ENCODE data around the gene CHURC1. TPM values are rescaled to one million over a fixed set of nuclear protein-coding genes. Genes with fewer than 3 reads are reported as not detected.

The CHURC1 gene
- total RNA-seq, 2 donors from 2014 or later, result 69.5 to 78.3 TPM

DNA sequence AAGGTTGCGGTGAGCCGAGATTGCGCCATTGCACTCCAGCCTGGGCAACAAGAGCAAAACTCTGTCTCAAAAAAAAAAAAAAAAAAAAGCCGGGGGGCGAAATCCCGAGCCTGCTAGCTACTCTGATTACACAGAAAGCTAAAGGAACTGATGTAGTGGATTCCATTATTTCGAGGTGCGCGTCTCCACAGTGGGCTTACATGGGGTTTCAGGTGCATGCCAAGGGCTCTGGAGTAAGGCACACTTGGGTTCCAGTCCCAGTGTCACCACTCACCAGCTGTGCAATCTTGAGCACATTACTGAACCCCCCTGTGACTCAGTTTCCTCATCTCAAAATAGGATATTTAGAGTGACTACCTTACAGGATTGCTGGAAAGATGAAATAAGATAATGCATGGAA, 59.6 kb downstream of the CHURC1 start:
- Mint-ChIP-seq H3K4me3 (no peak overlapping the region), H3K27me3 (no peaks in the 10 kb centered on the region), H3K36me3 (ENCODE audit: low read depth) (no peaks in the 10 kb centered on the region), H3K27ac (no peak overlapping the region), H3K4me1 (peaks cover 10% of the 10 kb centered on the region)
- ATAC-seq (no peak), DNase-seq (no peak)
- H3K9me3 ChIP-seq (ENCODE audit: control insufficient read depth, low read length, poor library complexity, severe bottlenecking), result no peaks in the 10 kb centered on the region

GRCh38 chr14:64974563-64974962, 60.3 kb downstream of the CHURC1 start:
- H3K27me3 Mint-ChIP-seq, result no peaks in the 10 kb centered on the region
- no peak for DNase-seq
- H3K9me3 ChIP-seq (ENCODE audit: control insufficient read depth, low read length, poor library complexity, severe bottlenecking), result no peaks in the 10 kb centered on the region
- no peaks in the 10 kb centered on the region for H3K36me3 Mint-ChIP-seq (ENCODE audit: low read depth)
- H3K27ac Mint-ChIP-seq, result no peak overlapping the region
- ATAC-seq, result no peak
- peak overlapping the region; percentile 47 for H3K4me3 Mint-ChIP-seq
- H3K4me1 Mint-ChIP-seq, result peaks cover 10% of the 10 kb centered on the region

- Mint-ChIP-seq H3K27me3 (peaks cover 9% of the 10 kb centered on the region), H3K4me1 (peaks cover 13% of the 10 kb centered on the region), H3K36me3 (ENCODE audit: low read depth) (peaks cover 5% of the 10 kb centered on the region), H3K27ac (no peak overlapping the region), H3K4me3 (no peak overlapping the region)
- no peaks in the 10 kb centered on the region for H3K9me3 ChIP-seq (ENCODE audit: control insufficient read depth, low read length, poor library complexity, severe bottlenecking)
- DNase-seq, result no peak
- ATAC-seq, result no peak
Observed at GRCh38 chr14:64979336-64980074, 65.2 kb downstream of the CHURC1 start.

DNA sequence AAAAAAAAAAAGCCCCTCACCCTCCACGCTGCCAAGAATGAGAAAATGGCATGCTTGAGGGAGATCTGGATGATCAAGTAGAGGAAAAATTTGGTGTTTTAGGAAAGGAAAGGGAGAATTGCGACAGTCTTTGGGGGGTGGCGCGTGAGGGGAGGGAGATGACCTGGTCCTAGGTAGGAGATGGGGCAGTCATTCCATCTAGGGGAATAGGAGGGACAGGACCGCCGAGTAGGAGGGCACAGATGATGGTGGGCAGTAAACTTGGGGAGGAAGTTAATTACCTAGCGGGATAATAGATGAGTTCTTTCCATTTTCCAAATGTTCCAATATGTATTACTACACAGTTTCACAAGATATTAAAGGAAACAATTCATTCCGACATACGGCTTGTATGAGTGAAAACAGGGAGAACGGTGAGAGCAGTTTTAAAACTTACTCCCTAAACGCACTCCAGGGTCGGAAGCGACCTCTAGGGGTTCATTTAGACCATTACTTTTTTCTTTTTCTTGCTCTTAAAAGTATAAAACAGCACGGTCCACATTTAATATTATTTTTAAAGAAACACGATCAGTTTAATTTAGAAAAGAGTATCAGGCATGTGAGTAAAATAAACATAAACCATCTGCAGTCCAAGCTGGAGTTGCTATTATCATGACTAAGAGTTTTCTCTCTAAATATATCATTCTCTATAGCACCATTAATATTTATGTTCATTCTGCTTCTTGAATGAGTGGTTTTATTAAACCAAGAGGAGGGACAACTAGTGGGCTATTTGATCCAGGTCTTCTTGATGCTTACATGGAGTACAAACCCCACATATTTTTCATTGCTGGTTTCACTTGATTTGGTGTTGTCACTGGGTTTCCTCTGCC, 69.4 kb downstream of the CHURC1 start:
- H3K4me3 Mint-ChIP-seq, result peak overlapping the region; percentile 50
- no peaks in the 10 kb centered on the region for H3K9me3 ChIP-seq (ENCODE audit: control insufficient read depth, low read length, poor library complexity, severe bottlenecking)
- H3K4me1 Mint-ChIP-seq, result peaks cover 25% of the 10 kb centered on the region
- H3K27me3 Mint-ChIP-seq, result peaks cover 9% of the 10 kb centered on the region
- ATAC-seq, result no peak
- DNase-seq, result no peak
- peaks cover 5% of the 10 kb centered on the region for H3K36me3 Mint-ChIP-seq (ENCODE audit: low read depth)
- no peak overlapping the region for H3K27ac Mint-ChIP-seq

Other genes starting within 250 kb of the CHURC1 start
- 10 to 100 TPM; 61.4 to 65.5 TPM for gene PLEKHG3, start 210.0 kb upstream of the CHURC1 start, total RNA-seq
- gene SPTB, start 34.5 kb upstream of the CHURC1 start, total RNA-seq, result 1 to 10 TPM in 1 of 2 donors, under 1 TPM in 1; 0.40 to 8.4 TPM
- gene GPX2, start 28.3 kb downstream of the CHURC1 start, total RNA-seq, result not detected
- 1 to 10 TPM; 4.8 to 5.8 TPM for gene RAB15, start 57.9 kb downstream of the CHURC1 start, total RNA-seq
- 10 to 100 TPM; 14.2 to 22.5 TPM for gene FNTB, start 72.4 kb downstream of the CHURC1 start, total RNA-seq
- gene MAX, start 188.1 kb downstream of the CHURC1 start, total RNA-seq, result 100 to 1,000 TPM; 167 to 312 TPM